GM19452 (cell line): Measurements from ENCODE around the gene DPP7.
A peak's percentile ranks its signal among the peaks of the same experiment; 100 is the strongest.

Source experiments
- ATAC-seq: cut with Tn5 transposase; IDR thresholded peaks from one replicate; pipeline ENCODE4 v1.9.1; 2021; ENCODE audit not compliant: unreplicated experiment

DPP7 gene

DNA sequence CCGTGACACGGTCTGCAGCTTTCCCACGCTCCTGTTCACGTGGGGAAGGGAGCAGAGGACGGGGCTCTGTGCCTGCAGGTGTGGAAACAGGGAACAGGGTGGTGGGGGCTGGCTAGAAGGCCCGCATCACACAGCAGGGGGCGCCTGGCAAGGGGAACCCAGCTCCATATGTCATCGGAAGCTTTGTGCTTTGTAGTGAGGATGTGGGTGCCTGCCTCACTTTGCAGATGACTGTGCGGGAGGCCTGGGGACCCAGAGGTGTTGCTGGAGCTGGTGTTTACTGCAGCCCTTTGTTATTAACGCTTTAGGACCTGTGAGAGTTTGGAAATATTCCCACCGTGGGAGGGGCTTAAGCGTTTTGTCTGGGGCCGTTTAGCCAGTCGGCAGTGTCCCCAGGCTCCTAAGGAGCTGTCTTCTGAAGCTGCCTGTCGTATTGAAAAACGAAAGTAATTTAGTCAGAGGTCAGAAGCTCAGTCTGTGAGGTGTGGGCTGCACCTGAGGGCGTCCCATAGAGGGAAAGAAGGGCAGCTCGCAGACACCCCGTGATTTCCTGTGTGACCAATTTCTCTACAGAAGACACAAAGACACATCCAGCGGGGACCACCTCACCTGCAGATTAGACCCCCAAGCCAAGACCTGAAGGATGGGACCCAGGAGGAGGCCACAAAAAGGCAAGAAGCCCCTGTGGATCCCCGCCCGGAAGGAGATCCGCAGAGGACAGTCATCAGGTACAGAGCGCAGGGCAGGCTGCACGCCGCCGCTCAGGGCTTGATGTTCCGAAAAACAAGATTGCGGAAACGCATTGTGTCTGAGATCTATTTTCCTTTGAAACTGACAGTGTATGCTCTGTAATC, 18.6 kb downstream of the DPP7 start:
- ATAC-seq, result peak; percentile 61

DNA sequence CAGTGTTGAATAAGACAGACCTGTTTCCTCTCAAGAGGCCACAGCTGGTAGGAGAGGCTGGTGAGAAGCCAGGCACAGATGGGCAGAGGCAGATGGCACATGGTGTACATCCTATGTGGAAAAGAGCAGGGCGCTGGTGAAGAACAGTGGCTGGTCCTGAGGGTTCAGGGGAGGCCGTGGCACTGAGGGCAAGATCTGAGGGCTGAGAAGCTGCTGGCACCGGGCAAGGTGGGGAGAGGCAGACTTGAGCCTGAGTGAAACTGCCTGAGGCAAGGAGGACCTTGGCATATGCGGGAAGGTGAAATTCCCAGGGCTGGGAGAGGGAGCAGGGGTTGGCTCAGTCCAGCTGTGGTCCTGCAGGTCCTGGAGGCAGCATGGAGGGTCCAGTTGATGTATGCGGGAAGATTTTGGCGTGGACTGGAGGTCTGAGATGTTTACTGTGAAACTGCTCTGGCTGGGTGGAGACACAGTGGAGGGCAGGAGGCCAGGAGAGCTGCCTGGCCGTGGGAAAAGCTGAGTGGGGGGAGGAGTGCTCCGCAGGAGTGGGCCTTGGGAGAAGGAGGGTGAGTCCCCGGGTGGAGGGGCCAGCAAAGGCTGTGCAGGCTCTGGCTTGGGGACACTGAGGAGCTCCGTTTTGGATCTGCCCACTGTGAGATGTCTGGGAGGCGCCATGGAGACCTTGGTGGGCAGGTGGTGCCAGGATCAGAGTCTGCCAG, 25.1 kb downstream of the DPP7 start:
- no peak for ATAC-seq

DNA sequence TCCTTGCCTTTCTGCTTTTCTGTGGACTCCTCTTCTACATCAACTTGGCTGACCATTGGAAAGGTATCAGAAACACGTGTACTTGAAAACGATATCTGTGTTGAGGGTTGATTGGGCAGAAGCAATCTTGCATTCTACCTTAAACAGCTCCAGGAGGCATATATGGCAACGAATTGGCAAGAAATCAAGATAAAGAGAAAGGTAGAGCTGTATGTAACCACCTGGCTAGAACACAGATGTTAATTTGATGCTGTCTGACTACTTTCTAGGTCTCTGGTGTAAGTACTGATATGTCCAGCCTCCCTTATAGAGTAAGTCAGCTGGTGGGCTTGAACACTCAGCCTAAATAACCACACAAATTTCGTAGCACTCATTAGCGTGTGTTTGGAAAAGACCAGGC, 26.4 kb downstream of the DPP7 start:
- no peak for ATAC-seq

DNA sequence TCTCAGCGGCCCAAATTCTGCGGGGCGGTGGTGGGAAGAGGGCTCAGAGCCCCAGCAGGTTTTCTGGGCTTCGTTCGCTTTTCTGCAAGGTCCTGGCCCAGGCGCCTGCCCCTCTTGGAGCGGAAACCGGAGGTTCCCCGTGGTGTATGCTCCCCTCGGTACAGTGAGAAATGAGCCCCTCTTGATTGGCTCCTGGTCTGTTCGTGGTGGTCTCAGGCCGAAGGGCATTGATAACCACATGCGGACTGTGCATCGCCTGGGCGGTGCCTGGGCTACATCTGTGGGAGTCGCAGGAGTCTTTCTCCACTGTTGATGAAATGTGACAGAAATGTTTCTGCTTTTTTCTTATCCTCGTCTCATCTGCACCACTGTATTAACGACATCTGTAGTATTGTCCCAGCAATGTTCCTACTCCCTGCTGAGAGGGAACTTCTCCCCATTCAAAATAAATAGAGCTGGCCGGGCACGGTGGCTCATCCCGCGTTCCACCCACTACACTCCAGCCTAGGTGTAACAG, 27.1 kb downstream of the DPP7 start:
- no peak for ATAC-seq

DNA sequence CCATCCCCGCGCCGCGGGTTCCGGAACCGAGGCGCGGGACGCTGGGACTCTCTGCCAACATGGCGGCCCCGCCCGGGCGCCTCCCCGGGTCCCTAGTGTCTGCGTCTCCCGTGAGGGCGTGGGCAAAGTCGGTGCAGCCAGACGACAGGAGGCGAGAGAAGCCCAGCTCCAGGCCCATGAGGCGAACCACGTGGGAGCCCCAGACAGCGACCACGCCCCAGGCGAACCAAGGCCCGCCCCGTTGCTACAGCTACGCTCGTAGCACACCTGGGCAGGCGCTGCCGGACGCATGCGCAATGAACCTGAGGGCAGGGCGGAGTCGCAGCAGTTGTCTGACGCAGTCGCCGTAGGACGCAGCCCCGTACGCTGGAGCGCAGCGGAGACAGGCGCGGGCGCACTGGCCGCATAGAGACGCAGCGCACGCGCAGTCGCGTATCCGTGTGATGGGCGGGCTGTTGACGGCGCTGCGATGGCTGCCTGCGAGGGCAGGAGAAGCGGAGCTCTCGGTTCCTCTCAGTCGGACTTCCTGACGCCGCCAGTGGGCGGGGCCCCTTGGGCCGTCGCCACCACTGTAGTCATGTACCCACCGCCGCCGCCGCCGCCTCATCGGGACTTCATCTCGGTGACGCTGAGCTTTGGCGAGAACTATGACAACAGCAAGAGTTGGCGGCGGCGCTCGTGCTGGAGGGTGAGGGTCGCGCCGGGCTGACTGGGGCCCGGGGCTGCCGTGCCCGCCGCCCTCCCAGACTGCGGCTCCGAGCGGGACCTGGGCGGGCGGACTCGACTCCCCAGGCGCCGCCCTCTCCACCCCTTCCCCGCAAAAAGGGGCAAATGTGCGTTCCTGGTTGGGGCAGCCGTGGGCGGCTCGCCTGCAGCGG, 27.8 kb downstream of the DPP7 start, which contains the start of gene MAN1B1:
Gene MAN1B1 (plus strand): TSS at position 455 of the 878 bp plus-strand sequence. CDS start 15 bp downstream, at position 470.
- peak; percentile 86 for ATAC-seq

DNA sequence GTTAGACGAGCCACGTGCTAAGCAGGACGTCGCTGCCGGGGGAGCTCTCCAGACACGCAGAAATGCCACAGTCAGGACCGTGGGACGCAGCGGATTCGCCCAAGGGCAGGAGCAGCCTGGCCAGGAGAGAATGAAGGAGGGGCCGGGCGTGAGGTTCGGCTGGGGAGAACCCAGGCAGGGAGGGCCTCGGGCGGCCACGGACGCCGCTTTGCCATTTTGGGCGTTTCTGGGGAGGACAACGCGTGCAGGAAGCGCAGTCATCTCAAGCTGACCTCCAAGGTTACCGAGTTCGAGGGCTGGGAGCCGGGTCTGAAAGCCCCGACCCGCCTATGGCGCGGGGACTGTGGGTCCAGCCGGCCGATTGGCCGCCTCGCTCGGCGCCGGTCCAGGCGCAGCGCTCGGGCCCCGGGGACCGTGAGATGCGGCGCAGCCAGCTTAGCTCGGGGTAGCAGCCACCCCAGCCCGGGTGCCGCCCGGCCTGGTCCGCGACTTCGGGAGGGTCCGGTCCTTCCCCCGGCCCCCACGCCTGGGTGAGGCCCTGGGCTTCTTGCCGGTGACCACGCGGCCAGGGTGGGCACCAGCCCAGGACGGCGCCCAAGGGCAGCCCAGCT, 28.5 kb downstream of the DPP7 start:
- no peak for ATAC-seq

DNA sequence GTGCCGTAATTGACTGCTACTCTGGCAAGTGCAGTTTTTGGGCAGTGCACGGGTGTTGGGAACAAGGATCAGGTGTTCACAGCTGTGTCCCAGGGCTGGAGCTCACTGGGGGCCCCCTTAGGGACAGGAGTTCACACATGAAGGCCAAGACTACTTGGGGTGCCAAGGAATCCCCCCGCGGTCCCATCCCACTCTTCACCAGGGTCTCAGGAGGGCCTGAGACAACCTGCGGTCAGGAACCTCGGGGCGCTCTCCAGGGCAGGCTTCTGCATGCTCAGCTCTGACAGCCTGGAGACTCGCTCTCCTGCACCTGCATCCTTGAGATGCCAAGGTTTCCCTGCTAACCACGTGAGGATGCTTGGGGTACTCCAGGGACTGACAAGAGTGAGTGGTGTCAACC, 30.0 kb downstream of the DPP7 start:
- ATAC-seq, result no peak

DNA sequence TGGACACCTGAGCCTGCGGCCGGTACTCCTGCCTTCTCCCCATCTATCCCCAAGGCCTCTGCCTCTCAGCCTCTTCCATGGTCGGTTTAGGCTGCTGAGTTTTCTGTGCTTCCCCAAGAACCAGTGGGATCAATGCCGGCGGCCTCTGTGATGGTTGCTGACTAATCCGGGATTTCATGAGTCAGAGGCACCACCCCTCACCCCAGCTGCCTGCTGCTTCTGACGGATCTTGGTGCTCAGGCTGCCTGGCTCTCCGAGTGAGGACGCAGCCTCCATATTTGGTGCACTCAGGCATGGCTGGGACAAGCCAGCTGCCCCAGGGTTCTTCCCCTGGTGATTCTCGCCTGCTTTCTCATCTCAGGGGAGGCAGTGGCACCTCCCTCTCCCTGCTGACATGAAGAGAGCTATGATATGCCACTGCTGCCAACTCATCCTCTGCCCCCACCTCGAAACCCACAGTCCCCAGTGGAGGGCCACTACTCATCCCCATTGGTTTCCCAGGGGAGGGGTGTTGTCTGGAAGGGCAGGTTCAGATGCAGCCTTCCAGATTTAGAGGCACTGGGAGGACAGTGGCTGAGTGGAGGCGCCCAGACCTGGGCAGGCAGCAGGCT, 31.0 kb downstream of the DPP7 start:
- ATAC-seq, result no peak

DNA sequence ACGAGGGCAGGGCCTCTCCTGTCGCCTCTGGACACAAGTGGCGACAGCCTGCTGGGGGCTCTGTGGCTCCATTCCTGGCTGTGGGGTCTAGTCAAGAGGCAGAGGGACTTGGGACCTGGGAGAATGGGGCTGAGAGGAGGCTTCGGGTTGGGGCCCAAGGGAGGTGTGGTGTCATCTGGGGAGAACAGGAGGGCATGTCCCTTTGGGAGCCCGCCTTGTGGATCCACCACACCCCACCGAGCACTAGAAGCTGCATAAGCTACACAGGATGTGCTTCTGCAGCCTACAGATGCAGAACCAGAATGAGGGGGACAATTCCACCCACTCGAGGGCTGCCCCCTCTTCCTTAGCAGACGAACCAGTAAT, 31.6 kb downstream of the DPP7 start:
- ATAC-seq, result no peak

DNA sequence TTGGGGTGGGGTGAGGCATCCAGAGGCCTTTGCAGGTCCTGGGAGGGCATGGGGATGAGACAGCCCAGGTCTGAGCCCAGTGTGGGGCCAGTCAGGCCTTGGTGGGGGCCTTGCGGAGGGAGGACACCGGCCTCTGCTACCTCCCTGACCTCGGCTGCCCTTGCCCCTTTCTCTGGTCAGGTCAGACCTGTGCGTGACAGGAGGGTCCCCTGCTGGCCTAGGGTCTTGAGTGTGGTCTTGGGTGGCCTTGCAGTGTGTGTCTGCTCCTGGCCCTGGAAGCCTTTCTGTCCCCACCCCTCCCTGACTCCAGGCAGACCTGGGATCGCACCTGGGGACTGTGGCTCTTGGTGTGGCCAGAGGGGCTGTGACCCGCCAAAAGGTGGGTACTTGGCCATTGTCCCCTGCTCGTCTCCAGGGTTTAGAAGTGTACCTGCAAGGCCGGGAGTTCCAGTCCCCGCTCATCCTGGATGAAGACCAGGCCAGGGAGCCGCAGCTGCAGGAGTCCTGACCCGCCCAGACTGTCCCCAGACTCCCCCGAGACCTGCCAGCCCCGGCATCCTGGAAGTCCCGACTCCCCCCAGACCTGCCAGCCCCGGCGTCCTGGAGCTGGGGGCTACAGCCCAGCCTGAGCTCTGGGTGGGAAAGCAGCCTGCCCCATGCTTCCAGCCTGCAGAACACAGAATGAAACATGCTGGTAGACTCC, 32.2 kb downstream of the DPP7 start:
- ATAC-seq, result no peak

DNA sequence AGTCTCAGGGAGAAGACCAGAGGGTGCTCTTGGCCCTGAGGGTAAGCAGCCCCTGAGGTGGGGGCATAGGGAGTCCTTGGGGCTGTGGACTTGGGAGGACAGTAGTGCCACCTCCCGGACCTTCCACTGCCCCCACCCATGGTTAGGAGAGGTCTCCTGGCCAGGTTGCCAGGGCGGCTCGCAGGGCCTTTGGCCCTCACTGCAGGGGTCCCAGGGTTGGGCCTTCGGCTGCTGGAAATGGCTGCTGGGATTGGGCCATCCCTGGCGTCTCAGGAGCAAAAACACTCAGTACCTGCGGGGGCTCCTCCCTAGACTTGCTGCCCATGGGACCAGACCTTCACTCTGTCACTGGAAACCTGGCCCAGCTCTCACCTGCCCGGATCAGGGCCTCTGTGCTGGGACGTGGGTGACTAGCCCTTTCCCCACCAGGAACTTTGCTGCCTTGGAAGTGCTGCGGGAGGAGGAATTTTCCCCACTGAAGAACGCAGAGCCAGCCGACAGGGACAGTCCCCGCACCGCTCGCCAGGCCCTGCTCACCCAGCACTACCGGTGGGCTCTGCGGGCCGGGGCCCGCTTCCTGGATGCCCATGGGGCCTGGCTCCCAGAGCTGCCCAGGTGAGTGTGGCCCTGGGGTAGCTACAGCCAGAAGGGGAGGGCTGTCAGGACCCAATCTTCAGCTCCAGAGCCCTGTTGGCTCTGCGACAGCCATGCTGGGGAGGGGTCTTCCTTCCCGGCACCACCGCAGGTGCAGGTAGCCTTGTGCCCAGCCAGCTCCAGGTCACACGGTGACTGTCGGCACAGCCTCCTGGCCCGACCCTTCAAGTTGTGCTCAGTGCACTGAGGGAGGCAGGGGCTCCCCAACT, 34.0 kb downstream of the DPP7 start:
- no peak for ATAC-seq

DNA sequence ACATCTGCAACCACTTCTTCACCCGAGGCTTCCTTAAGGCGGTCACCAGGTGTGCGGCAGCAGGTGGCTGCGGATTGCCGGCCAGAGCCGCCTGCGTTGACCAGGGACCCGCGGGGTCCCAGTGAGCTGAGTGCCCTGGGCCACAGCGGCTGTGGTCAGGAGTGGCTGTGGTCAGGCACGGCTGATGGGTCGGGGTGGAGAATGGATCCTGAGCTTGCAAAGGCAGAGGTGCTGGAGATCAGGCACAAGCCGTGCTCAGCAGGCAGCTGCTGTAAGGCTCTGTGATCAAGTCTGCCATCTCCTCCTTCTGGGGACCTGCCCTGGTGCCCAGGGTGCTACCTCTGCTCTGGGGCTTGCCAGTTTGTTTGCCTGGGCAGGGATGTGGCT, 35.1 kb downstream of the DPP7 start:
- ATAC-seq, result no peak

DNA sequence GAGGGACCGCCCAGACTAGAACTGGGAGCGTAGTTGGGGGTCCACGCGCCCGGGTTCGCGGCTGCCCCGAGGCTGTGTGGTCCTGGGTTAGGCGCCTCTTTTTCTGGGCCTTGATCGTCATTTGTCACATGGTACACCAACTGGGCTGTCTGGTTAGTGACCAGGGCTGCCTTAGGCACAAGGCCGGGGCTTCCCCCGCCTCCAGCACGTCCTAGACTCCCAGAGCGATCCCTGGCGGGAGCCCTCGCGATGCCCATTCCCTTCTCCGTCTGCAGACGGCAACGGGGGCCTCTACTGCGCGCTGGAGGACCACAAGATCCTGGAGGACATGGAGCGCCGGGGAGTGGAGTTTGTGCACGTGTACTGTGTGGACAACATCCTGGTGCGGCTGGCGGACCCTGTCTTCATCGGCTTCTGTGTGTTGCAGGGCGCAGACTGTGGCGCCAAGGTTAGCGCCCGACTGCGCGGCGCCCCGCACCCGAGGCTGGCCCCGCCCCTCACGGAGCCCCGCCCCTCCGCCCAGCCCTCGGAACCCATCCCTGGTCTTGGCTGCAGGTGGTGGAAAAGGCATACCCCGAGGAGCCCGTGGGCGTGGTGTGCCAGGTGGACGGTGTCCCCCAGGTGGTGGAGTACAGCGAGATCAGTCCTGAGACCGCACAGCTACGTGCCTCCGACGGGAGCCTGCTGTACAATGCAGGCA, 35.7 kb downstream of the DPP7 start:
- no peak for ATAC-seq

DNA sequence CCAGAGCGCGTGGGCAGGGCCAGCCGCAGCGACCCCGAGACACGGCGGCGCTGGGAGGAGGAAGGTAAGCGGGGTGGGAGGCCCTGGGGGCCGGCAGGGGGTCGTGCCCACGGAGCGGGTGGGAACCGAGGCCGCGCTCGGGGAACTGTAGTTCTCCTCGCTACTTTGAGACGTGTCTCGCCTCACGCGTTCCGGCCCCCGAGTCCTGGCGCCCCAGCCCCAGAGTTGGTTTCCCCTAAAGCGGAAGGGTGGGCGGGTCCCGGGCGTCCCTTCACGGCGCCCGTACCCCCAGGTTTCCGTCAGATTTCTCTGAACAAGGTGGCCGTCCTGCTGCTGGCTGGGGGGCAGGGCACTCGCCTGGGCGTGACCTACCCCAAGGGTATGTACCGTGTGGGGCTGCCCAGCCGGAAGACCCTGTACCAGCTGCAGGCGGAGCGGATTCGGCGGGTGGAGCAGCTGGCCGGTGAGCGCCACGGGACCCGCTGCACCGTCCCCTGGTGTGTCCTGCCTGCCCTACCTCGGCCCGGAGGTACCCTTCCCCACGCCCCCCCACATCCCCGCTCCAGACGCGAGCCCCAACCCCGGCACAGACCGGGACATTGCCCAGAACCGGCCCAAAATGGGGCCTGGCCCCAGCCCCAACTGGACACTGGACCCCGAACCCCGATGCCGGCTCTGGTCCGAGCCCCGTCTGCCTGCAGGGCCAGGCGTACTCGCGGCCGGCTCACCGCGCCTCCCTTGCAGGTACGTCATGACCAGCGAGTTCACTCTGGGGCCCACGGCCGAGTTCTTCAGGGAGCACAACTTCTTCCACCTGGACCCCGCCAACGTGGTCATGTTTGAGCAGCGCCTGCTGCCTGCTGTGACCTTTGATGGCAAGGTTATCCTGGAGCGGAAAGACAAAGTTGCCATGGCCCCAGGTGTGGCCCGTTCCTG, 36.5 kb downstream of the DPP7 start:
- ATAC-seq, result no peak

DNA sequence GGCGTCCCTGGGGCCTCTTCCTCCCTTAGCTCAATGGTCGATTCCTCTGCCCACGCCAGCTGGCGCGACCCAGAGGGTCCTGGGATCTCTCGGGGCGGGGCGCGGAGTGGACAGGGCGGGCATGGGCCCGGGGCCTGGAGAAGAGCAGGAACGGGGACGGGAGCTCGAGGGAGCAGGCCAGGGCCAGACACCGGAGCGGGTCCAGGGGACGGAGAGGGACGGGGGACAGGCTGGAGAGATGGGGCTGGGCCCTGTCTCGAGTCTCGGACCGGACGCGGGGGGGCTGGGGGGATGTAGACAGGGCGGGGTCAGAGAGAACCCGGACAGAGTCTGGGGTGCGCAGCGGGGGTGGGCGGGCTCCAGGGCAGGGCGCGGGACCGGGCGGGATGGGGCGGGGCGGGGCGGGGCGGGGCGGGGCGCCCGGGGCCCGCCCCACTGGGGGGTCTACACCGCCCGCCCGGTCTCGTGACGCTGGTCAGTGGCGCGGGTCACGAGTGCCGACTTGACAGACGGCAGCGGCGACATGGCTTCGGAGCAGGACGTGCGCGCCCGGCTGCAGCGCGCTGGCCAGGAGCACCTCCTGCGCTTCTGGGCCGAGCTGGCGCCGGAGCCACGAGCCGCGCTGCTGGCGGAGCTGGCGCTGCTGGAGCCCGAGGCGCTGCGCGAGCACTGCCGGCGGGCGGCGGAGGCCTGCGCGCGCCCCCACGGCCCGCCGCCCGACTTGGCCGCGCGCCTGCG, 37.4 kb downstream of the DPP7 start, which contains the start of gene UAP1L1:
Gene UAP1L1 (plus strand): TSS at position 508 of the 738 bp plus-strand sequence. CDS start 16 bp downstream, at position 524.
- no peak for ATAC-seq

DNA sequence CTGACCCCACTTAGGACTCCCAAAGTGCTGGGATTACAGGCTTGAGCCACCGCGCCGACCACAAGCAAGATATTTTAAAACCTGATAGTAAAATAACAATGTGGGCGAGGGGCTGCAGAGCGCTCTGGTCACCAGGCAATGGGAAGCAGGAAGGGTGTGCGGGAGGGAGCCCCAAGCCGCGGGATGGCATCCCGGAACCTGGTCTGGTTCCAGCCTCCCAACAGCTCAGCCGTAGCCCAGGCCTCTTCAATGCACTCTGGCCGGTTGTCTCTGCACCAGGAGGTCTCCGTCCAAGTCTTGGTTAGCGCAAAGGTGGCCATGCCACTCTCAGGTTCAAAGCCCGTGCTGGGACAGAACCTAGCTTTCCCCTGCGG, 37.9 kb downstream of the DPP7 start:
- no peak for ATAC-seq
